Common myeloid progenitor, CD34-positive (primary cell): ENCODE data around the gene TMEM176A.

Experiments
- CTCF ChIA-PET: fragments of 350-600 bp; sonication (Branson Sonifier 250); formaldehyde crosslinking; loops from one replicate; lab custom pipeline; 2021; ENCODE audit warnings: antibody characterized with exemption; lab: Charles Lee
- POLR2A ChIA-PET: fragments of 350-600 bp; sonication (Branson Sonifier 250); formaldehyde crosslinking; loops from one replicate; lab custom pipeline; 2021; ENCODE audit warnings: antibody characterized with exemption; lab: Charles Lee
- DNase-seq, 3 donors: peaks; one replicate each; pipeline versions ENCODE4 v3.0.0 to v3.0.0-alpha.2; 2013
- H3K27ac ChIP-seq, 2 experiments: 1 replicate in 1 of 2; 2 replicates in 1 of 2; pipeline ENCODE4 v1.7.0; 2013; ENCODE audit warnings: inconsistent platforms in 2 of 2, low read length in 2 of 2, mild to moderate bottlenecking in 2 of 2, low read depth in 1 of 2, moderate library complexity in 1 of 2; ENCODE audit not compliant: severe bottlenecking in 2 of 2, insufficient read depth in 1 of 2, poor library complexity in 1 of 2
- H3K27me3 ChIP-seq, 5 experiments: replicated peaks in 2 of 5; 1 replicate in 3 of 5; 2 replicates in 2 of 5; pipeline versions ENCODE4 v1.6.1 to v1.7.0; 2013; ENCODE audit warnings: low read length in 4 of 5, mild to moderate bottlenecking in 2 of 5, moderate library complexity in 2 of 5, inconsistent platforms in 1 of 5; ENCODE audit not compliant: insufficient read depth in 5 of 5, control insufficient read depth in 4 of 5
- H3K36me3 ChIP-seq, 4 experiments: 1 replicate in 2 of 4; 2 replicates in 2 of 4; pipeline versions ENCODE4 v1.6.1 to v1.7.0; 2013; ENCODE audit warnings: low read length in 3 of 4, control low read depth in 1 of 4, mild to moderate bottlenecking in 1 of 4; ENCODE audit not compliant: control insufficient read depth in 4 of 4, insufficient read depth in 4 of 4
- H3K4me1 ChIP-seq, 4 experiments: 1 replicate in 3 of 4; 2 replicates in 1 of 4; pipeline versions ENCODE4 v1.6.1 to v1.7.1; 2013; ENCODE audit warnings: low read length in 3 of 4, mild to moderate bottlenecking in 3 of 4, control low read depth in 1 of 4, inconsistent platforms in 1 of 4, moderate library complexity in 1 of 4; ENCODE audit not compliant: control insufficient read depth in 4 of 4, insufficient read depth in 4 of 4; ENCODE audit errors: control extremely low read depth in 1 of 4
- H3K4me3 ChIP-seq, 7 experiments: 1 replicate in 4 of 7; 2 replicates in 3 of 7; pipeline versions ENCODE4 v1.5.1 to v1.7.0; 2013; ENCODE audit warnings: mild to moderate bottlenecking in 7 of 7, low read length in 6 of 7, moderate library complexity in 6 of 7, inconsistent platforms in 2 of 7, low read depth in 2 of 7, control low read depth in 1 of 7; ENCODE audit not compliant: insufficient read depth in 4 of 7, control insufficient read depth in 1 of 7; ENCODE audit errors: extremely low read depth in 1 of 7
- H3K9me3 ChIP-seq, 5 experiments: 1 replicate in 4 of 5; 2 replicates in 1 of 5; pipeline versions ENCODE4 v1.6.1 to v1.7.1; 2013; ENCODE audit warnings: low read length in 4 of 5, mild to moderate bottlenecking in 2 of 5, inconsistent platforms in 1 of 5, low read depth in 1 of 5, moderate library complexity in 1 of 5; ENCODE audit not compliant: control insufficient read depth in 4 of 5, insufficient read depth in 2 of 5; ENCODE audit errors: control extremely low read depth in 1 of 5
- WGBS: methylation state at CpG from one replicate; pipeline ENCODE4 v1.1.5; 2013; ENCODE audit not compliant: insufficient coverage; 5-methylcytosine and 5-hydroxymethylcytosine counted together

The TMEM176A gene

DNA sequence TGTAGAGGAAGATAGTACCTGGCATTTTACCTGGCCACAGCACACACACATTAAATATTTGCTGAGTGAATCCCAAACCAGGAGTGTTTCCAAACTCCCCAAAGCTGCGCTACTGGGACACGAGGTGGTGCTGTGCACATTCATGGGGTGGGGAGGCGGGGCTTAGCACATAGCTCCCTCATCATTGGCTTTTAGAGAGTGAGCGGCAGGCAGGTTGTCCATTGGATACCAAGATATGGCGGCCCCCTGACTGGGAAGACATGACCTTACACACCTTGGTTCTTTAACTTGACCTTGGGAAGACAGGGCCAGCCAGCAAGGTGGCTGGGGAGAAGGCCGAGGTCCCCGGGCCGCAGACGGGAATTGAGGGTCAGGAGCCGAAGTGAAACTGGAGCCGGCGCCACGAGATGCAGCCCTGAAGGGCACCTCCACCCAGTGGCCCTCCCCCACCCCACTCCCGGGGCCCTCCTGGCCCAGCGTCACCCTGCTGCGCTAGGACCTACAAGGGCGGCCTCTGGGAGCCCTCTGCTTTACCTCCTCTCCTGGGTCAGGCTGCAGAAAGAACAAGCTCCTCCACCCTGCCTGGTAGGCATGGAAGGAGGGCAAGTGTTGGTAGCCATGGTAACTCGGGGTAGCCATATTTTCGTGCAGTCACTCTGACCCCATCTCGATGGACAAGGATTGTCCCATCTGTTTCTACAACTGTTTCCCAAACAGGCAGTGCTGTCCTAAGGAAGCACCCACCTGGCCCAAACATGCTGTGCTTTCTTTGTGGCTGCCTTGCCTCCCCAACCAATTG, 24.0 kb downstream of the TMEM176A start:
- Histone ChIP-seq H3K9me3 (peaks cover 0 to 3% (median 0%) of the 10 kb centered on the region in 5 experiments), H3K4me1 (no peaks in the 10 kb centered on the region), H3K36me3 (no peaks in the 10 kb centered on the region), H3K4me3 (no peak overlapping the region), H3K27ac (no peak overlapping the region), H3K27me3 (peaks cover 0 to 11% (median 3%) of the 10 kb centered on the region in 5 experiments)
- no peak for DNase-seq
- ChIA-PET CTCF (interaction anchor here (0.8 to 1.1 kb wide), 4 partner anchors 12 to 129 kb away, joined by 3 read pairs; no protein-coding TSS in a partner anchor), POLR2A (no interaction called here)
- 98% methylated on average over 20 of the region's 20 CpGs for WGBS

DNA sequence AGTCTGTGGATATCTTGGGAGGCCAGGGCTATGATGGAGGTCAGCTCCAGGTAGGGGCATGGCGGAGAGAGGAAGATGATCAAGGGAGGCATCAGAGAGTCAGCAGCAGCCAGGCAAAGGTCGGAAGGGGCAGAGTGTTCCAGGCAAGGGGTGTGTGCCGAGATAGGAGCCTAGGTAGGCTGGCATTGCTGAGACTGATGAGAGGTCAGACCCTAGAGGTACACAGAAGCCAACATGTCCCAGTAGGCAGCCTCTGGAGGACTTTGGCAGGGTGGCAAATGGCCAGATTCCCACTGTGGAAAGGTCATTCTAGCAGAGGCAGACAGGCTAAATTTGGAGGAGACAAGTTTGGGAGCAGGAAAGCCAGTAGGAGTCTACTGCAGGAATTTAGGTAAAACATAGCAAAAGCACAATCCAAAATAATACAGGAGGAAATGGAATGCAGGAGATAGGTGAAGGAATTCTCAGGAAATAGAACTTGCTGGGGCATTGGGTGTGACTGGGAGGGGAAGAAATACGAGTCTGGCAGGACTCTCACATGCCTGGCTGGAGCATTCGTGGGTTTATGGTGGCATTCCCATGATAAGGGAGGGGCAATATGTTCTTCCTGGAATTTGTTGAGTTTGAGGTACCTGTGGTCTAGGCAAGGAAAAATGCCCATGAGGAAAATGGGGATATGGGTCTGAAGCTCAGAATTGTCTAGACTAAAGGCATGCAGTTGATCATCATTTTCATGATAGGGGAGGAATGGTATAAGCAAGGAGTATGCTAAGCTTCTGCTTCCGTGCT, 25.7 kb downstream of the TMEM176A start:
- WGBS = 93% methylated on average over 6 of the region's 6 CpGs
- no peak overlapping the region for H3K4me3 ChIP-seq
- H3K27ac ChIP-seq = no peak overlapping the region
- POLR2A ChIA-PET = no interaction called here
- peaks cover 0 to 3% (median 0%) of the 10 kb centered on the region in 5 experiments for H3K9me3 ChIP-seq
- H3K4me1 ChIP-seq = no peaks in the 10 kb centered on the region
- CTCF ChIA-PET = interaction anchor here (0.6 kb wide), 1 partner anchor 12 kb away, joined by 3 read pairs; no protein-coding TSS in a partner anchor
- peaks cover 0 to 11% (median 3%) of the 10 kb centered on the region in 5 experiments for H3K27me3 ChIP-seq
- no peaks in the 10 kb centered on the region for H3K36me3 ChIP-seq
- DNase-seq = no peak

- DNase-seq = no peak
- no peaks in the 10 kb centered on the region for H3K36me3 ChIP-seq
- WGBS = 100% methylated on average over 1 of the region's 2 CpGs
- H3K4me3 ChIP-seq = no peak overlapping the region
- no peaks in the 10 kb centered on the region for H3K4me1 ChIP-seq
- ChIA-PET CTCF (no interaction called here), POLR2A (no interaction called here)
- H3K9me3 ChIP-seq = no peaks in the 10 kb centered on the region
- H3K27me3 ChIP-seq = peaks cover 0 to 11% (median 3%) of the 10 kb centered on the region in 5 experiments
- H3K27ac ChIP-seq = no peak overlapping the region
Observed at GRCh38 chr7:150828384-150828783, 27.8 kb downstream of the TMEM176A start.

GRCh38 chr7:150829426-150829825, 28.9 kb downstream of the TMEM176A start:
- Histone ChIP-seq H3K4me3 (no peak overlapping the region), H3K9me3 (no peaks in the 10 kb centered on the region), H3K4me1 (no peaks in the 10 kb centered on the region), H3K27me3 (peaks cover 0 to 11% (median 3%) of the 10 kb centered on the region in 5 experiments), H3K36me3 (no peaks in the 10 kb centered on the region), H3K27ac (no peak overlapping the region)
- CTCF ChIA-PET = interaction anchor here (0.8 kb wide), 1 partner anchor 57 kb away, joined by 3 read pairs; no protein-coding TSS in a partner anchor
- POLR2A ChIA-PET = no interaction called here
- WGBS = 100% methylated on average over 1 of the region's 1 CpG
- no peak for DNase-seq

DNA sequence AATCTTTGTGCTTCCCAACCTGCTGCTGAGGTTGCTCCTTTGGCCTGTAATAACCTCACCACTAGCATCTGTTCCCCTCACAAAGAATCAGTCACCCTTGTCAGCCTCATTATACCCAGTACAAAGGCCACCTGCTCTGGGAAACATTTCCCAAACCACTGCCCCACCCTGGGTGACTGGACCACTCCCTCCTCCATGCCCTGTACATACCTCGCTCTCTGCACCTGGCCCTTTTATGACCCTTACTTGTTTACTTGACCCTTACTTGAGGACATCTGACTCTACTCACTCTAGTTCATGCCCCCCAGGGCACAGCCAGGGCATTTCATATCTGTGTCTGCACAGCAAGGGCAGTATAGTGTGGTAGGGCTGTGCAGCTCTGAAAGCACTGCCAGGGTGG, 30.4 kb downstream of the TMEM176A start:
- no peak for DNase-seq
- no peak overlapping the region for H3K4me3 ChIP-seq
- peaks cover 0 to 11% (median 4%) of the 10 kb centered on the region in 5 experiments for H3K27me3 ChIP-seq
- 50% methylated on average over 1 of the region's 1 CpG for whole genome bisulfite sequencing
- H3K27ac ChIP-seq = no peak overlapping the region
- ChIA-PET POLR2A (no interaction called here), CTCF (no interaction called here)
- H3K4me1 ChIP-seq = no peaks in the 10 kb centered on the region
- no peaks in the 10 kb centered on the region for H3K9me3 ChIP-seq
- no peaks in the 10 kb centered on the region for H3K36me3 ChIP-seq

- 100% methylated on average over 1 of the region's 1 CpG for WGBS
- no peak overlapping the region for H3K27ac ChIP-seq
- no peaks in the 10 kb centered on the region for H3K4me1 ChIP-seq
- CTCF ChIA-PET = interaction anchor here (1.1 to 1.4 kb wide), 2 partner anchors 9 to 39 kb away, joined by 3 read pairs; no protein-coding TSS in a partner anchor
- H3K36me3 ChIP-seq = no peaks in the 10 kb centered on the region
- POLR2A ChIA-PET = interaction anchor here (0.6 kb wide), 1 partner anchor 13 kb away, joined by 3 read pairs; no protein-coding TSS in a partner anchor
- H3K9me3 ChIP-seq = peaks cover 0 to 2% (median 0%) of the 10 kb centered on the region in 5 experiments
- no peak for DNase-seq
- no peak overlapping the region for H3K4me3 ChIP-seq
- H3K27me3 ChIP-seq = peaks cover 0 to 11% (median 5%) of the 10 kb centered on the region in 5 experiments
Observed at GRCh38 chr7:150831851-150832250, 31.3 kb downstream of the TMEM176A start.
